GM12878 (cell line): ENCODE measurements around the gene PLET1. TPM values are rescaled to one million over a fixed set of nuclear protein-coding genes. Genes with fewer than 3 reads are reported as not detected.

Source experiments
- GATAD2B ChIP-seq: fragments of 450-650 bp; conservative IDR thresholded peaks from 2 replicates; pipeline ENCODE4 v1.6.1; 2017; ENCODE audit warnings: low read depth, mild to moderate bottlenecking, moderate library complexity
- HDAC2 ChIP-seq: fragments of 200-600 bp; sonication (generic); IDR thresholded peaks from 2 replicates; pipeline ENCODE4 v1.6.1; 2017
- KDM1A ChIP-seq: fragments of 200-600 bp; sonication (generic); IDR thresholded peaks from 2 replicates; pipeline ENCODE4 v1.6.1; 2016; ENCODE audit warnings: borderline replicate concordance
- LARP7 ChIP-seq: fragments of 450-650 bp; IDR thresholded peaks from 2 replicates; pipeline ENCODE4 v1.6.1; 2017; ENCODE audit warnings: mild to moderate bottlenecking
- MEF2B ChIP-seq: fragments of 450-650 bp; IDR thresholded peaks from 2 replicates; pipeline ENCODE4 v1.6.1; 2018; ENCODE audit warnings: mild to moderate bottlenecking, moderate library complexity; ENCODE audit not compliant: partially characterized antibody, poor library complexity, severe bottlenecking
- MTA3 ChIP-seq: IDR thresholded peaks from 2 replicates; pipeline ENCODE4 v1.6.1; 2012; ENCODE audit warnings: low read length, inconsistent platforms, borderline replicate concordance
- NFIC ChIP-seq: IDR thresholded peaks from 2 replicates; pipeline ENCODE4 v1.6.1; 2012; ENCODE audit warnings: low read depth, mild to moderate bottlenecking, inconsistent platforms, low read length, moderate library complexity
- PAX5 ChIP-seq: IDR thresholded peaks from 2 replicates; pipeline ENCODE4 v1.6.1; 2011; ENCODE audit warnings: low read depth, low read length, borderline replicate concordance
- PAX8 ChIP-seq: fragments of 450-650 bp; IDR thresholded peaks from 2 replicates; pipeline ENCODE4 v1.6.1; 2017; ENCODE audit warnings: mild to moderate bottlenecking, moderate library complexity
- PML ChIP-seq: IDR thresholded peaks from 2 replicates; pipeline ENCODE4 v1.6.1; 2012; ENCODE audit warnings: low read length, inconsistent platforms
- POLR2A ChIP-seq: IDR thresholded peaks from 2 replicates; pipeline ENCODE4 v1.6.1; 2011; ENCODE audit warnings: low read depth, mild to moderate bottlenecking, low read length
- POLR2AphosphoS5 ChIP-seq: IDR thresholded peaks from 2 replicates; pipeline ENCODE4 v1.6.1; 2011; ENCODE audit warnings: mild to moderate bottlenecking, low read length, inconsistent platforms
- RELA ChIP-seq: fragments of 450-650 bp; IDR thresholded peaks from 2 replicates; pipeline ENCODE4 v1.8.0; 2014; ENCODE audit warnings: borderline replicate concordance; ENCODE audit not compliant: partially characterized antibody
- SMARCA5 ChIP-seq: fragments of 450-650 bp; IDR thresholded peaks from 2 replicates; pipeline ENCODE4 v1.6.1; 2017; ENCODE audit warnings: mild to moderate bottlenecking
- SREBF2 ChIP-seq: IDR thresholded peaks from 2 replicates; pipeline ENCODE4 v1.6.1; 2012; ENCODE audit warnings: mild to moderate bottlenecking, low read length
- TAF1 ChIP-seq: IDR thresholded peaks from 2 replicates; pipeline ENCODE4 v1.6.1; 2011; ENCODE audit warnings: mild to moderate bottlenecking, low read depth, low read length, borderline replicate concordance
- TARDBP ChIP-seq: IDR thresholded peaks from 2 replicates; pipeline ENCODE4 v1.6.1; 2016; ENCODE audit warnings: borderline replicate concordance
- ZNF207 ChIP-seq: fragments of 450-650 bp; IDR thresholded peaks from 2 replicates; pipeline ENCODE4 v1.6.1; 2014; ENCODE audit warnings: antibody characterized with exemption, mild to moderate bottlenecking, borderline replicate concordance
- ZNF592 ChIP-seq: fragments of 450-650 bp; IDR thresholded peaks from 2 replicates; pipeline ENCODE4 v1.6.1; 2017; ENCODE audit warnings: mild to moderate bottlenecking, moderate library complexity
- ZNF687 ChIP-seq: fragments of 450-650 bp; IDR thresholded peaks from 2 replicates; pipeline ENCODE4 v1.6.1; 2017; ENCODE audit warnings: mild to moderate bottlenecking, moderate library complexity
- polyA plus RNA-seq, 11 experiments: library from polyadenylated mRNA; depleted of rRNA in 4 of 11; unstranded in 6 of 11; stranded (reverse) in 5 of 11; fragments of >200 nt; fragmentation: Nextera tagmentation in 4 of 11; fragmentation: Illumina TruSeq in 1 of 11; extraction: Ambion mirVana in 4 of 11; extraction: Trizol in 1 of 11; gene quantifications; 1 replicate in 1 of 11; 2 replicates in 10 of 11; pipeline versions ENCODE4 v1.2.1 to v1.2.3, GENCODE V29; 2011 to 2016; ENCODE audit warnings: inconsistent platforms in 2 of 11, missing spikeins in 2 of 11, low read depth in 1 of 11
- total RNA-seq, 4 experiments: library from RNA; depleted of rRNA in 3 of 4; stranded (reverse); fragments of >200 nt in 3 of 4; fragmentation: Illumina TruSeq in 1 of 4; extraction: Trizol in 1 of 4; gene quantifications; 2 replicates each; pipeline versions ENCODE4 v1.2.1 to v1.2.3, GENCODE V29; 2013 to 2021
- TF ChIP-seq, protein P1 (sequence below): fragments of 450-650 bp; formaldehyde crosslinking; IDR thresholded peaks from 2 replicates; pipeline ENCODE4 v1.4.0; 2022; ENCODE audit warnings: mild to moderate bottlenecking, moderate library complexity

Gene PLET1
- total and polyA plus RNA-seq, 10 of the 15 experiments (the other 5 are each of a cell fraction or from before 2014, with no cell fraction given) = not detected

DNA sequence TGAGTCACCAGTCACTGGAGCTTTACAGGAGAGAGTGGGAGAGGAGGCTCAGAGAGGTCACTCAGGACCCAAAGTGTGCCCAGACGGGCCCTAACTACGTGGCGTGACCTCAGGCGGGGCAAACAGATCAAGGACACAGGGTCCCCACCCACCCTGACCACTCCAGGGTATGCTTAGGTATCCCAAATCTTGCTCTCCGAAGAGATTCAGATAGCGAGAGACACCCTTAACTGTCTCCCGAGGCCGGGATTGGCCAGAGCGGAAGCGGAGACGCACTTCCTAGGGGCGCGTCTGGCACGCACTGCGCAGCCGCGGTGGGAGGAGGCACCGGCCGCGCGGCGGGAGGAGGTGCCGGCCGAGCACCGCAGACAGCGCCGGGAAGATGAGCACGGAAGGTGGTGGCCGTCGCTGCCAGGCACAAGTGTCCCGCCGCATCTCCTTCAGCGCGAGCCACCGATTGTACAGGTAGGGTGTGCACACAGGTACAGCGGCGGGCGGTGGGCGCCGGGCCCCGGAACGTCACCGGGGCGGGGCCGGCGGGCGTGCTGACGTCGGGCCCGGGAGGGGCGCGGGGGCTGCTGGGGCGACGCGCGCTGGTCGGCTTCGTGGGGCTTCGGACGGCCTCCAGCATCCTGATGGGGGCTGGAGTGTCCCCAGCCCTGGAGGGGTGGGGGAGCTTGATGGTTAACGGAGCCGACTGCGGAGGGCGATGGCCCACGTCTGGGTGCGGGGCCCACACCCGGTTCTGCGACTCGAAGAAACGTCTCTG lies 34.4 kb downstream of the PLET1 start, which contains the start of gene PTS (continued):
- TF ChIP-seq ZNF207 (peak; percentile 21; the same call in 1 of the 2 replicates), NFIC (no peak), POLR2AphosphoS5 (peak; percentile 95), PML (peak; percentile 97), TAF1 (0 out of 2 replicates have a peak, but pooled peaks have one; percentile 56), MEF2B (no peak), MTA3 (no peak), LARP7 (peak; percentile 89), SMARCA5 (peak; percentile 46), PAX8 (no peak), GATAD2B (peak; percentile 80), HDAC2 (no peak), ZNF687 (peak; percentile 79), PAX5 (no peak), SREBF2 (no peak), ZNF592 (peak; percentile 71; the same call in 1 of the 2 replicates), POLR2A (peak; percentile 99), TARDBP (no peak), RELA (peak; percentile 90), KDM1A (no peak)
- TF ChIP-seq, protein P1, sequence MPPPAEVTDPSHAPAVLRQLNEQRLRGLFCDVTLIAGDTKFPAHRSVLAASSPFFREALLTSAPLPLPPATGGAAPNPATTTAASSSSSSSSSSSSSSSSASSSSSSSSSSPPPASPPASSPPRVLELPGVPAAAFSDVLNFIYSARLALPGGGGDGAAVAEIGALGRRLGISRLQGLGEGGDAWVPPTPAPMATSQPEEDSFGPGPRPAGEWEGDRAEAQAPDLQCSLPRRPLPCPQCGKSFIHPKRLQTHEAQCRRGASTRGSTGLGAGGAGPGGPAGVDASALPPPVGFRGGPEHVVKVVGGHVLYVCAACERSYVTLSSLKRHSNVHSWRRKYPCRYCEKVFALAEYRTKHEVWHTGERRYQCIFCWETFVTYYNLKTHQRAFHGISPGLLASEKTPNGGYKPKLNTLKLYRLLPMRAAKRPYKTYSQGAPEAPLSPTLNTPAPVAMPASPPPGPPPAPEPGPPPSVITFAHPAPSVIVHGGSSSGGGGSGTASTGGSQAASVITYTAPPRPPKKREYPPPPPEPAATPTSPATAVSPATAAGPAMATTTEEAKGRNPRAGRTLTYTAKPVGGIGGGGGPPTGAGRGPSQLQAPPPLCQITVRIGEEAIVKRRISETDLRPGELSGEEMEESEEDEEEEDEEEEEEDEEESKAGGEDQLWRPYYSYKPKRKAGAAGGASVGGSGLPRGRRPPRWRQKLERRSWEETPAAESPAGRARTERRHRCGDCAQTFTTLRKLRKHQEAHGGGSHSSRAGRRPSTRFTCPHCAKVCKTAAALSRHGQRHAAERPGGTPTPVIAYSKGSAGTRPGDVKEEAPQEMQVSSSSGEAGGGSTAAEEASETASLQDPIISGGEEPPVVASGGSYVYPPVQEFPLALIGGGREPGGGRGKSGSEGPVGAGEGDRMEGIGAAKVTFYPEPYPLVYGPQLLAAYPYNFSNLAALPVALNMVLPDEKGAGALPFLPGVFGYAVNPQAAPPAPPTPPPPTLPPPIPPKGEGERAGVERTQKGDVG (CRISPR knock-in tag) = no peak
